ENCODE results near the gene ZNF436.
A peak's percentile ranks its signal among the peaks of the same experiment; 100 is the strongest.

ZNF436 gene

GRCh38 chr1:23369335-23370013 is at the start of gene ZNF436:
ZNF436 (minus strand) TSS chr1:23369836; CDS start chr1:23368005, 1,831 bp downstream.
- H3K36me3 Mint-ChIP-seq (ENCODE audit: low read depth), result peaks cover 47% of the 10 kb centered on the region
- H3K27me3 Mint-ChIP-seq (ENCODE audit: low read depth), result no peaks in the 10 kb centered on the region
- H3K27ac Mint-ChIP-seq, result peak within 1 kb of the TSS; percentile 98 to 99 (median 99)
- peak within 1 kb of the TSS; percentile 89 to 99 (median 99) for H3K4me3 Mint-ChIP-seq
- TF ChIP-seq CTCF (IDR thresholded peaks at IDR 0.05; ENCODE audit: unreplicated experiment in 3 of 3), result peak in 1 of 3 experiments; percentile 5
- H3K9me3 Mint-ChIP-seq, result peaks cover 29% of the 10 kb centered on the region
- H3K4me1 Mint-ChIP-seq, result peaks cover 49% of the 10 kb centered on the region

DNA sequence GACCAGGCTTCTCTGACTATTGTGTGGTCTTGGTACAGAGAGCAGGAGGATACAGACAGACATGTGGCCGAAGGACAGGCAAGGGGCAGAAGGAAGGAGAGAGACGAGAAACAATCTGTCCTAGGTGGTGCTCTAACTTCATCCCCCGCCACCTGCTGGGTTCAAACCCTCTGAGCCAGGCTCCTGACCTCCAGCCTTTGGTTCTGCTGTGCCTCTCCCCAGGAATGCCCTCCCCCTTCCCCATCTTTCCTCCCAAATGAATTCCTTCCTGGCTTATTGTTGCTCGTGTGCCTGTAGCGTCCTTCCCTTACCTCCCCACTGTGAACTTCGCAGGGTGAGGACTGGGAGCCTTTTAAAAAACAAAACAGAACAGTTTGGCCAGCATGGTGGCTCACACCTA is 49.5 kb upstream of the ZNF436 start:
- Mint-ChIP-seq H3K27me3 (ENCODE audit: low read depth) (no peaks in the 10 kb centered on the region), H3K4me3 (no peak overlapping the region), H3K9me3 (no peaks in the 10 kb centered on the region), H3K36me3 (ENCODE audit: low read depth) (peaks cover 3% of the 10 kb centered on the region), H3K27ac (no peak overlapping the region), H3K4me1 (peaks cover 46% of the 10 kb centered on the region)
- TF ChIP-seq CTCF (IDR thresholded peaks at IDR 0.05; ENCODE audit: unreplicated experiment in 3 of 3), result no peak

- Mint-ChIP-seq H3K27me3 (ENCODE audit: low read depth) (no peaks in the 10 kb centered on the region), H3K4me3 (no peak overlapping the region), H3K9me3 (no peaks in the 10 kb centered on the region), H3K36me3 (ENCODE audit: low read depth) (peaks cover 3% of the 10 kb centered on the region), H3K27ac (peak overlapping the region in 2 of 3 experiments; percentile 40 to 41), H3K4me1 (peaks cover 35% of the 10 kb centered on the region)
- TF ChIP-seq CTCF (IDR thresholded peaks at IDR 0.05; ENCODE audit: unreplicated experiment in 3 of 3), result no peak
Measured at GRCh38 chr1:23417570-23417969, 47.9 kb upstream of the ZNF436 start.

GRCh38 chr1:23416964-23417363 is 47.3 kb upstream of the ZNF436 start:
- Mint-ChIP-seq H3K4me1 (peaks cover 30% of the 10 kb centered on the region), H3K36me3 (ENCODE audit: low read depth) (peaks cover 3% of the 10 kb centered on the region), H3K27me3 (ENCODE audit: low read depth) (no peaks in the 10 kb centered on the region), H3K9me3 (no peaks in the 10 kb centered on the region), H3K4me3 (no peak overlapping the region), H3K27ac (peak overlapping the region in 1 of 3 experiments; percentile 25)
- no peak for TF ChIP-seq CTCF (IDR thresholded peaks at IDR 0.05; ENCODE audit: unreplicated experiment in 3 of 3)

GRCh38 chr1:23408797-23409290 is 39.2 kb upstream of the ZNF436 start:
- Mint-ChIP-seq H3K9me3 (no peaks in the 10 kb centered on the region), H3K4me3 (no peak overlapping the region), H3K27ac (no peak overlapping the region), H3K27me3 (ENCODE audit: low read depth) (no peaks in the 10 kb centered on the region), H3K4me1 (peaks cover 27% of the 10 kb centered on the region), H3K36me3 (ENCODE audit: low read depth) (no peaks in the 10 kb centered on the region)
- no peak for TF ChIP-seq CTCF (IDR thresholded peaks at IDR 0.05; ENCODE audit: unreplicated experiment in 3 of 3)
